SH-SY5Y (cell line): ENCODE measurements around the gene PTGES.

Source experiments
- GATA2 ChIP-seq: IDR thresholded peaks from 2 replicates; pipeline ENCODE4 v1.6.1; 2011; ENCODE audit warnings: mild to moderate bottlenecking, low read depth, low read length
- GATA3 ChIP-seq: IDR thresholded peaks from 2 replicates; pipeline ENCODE4 v1.6.1; 2011; ENCODE audit warnings: low read depth, mild to moderate bottlenecking, low read length, moderate library complexity

DNA sequence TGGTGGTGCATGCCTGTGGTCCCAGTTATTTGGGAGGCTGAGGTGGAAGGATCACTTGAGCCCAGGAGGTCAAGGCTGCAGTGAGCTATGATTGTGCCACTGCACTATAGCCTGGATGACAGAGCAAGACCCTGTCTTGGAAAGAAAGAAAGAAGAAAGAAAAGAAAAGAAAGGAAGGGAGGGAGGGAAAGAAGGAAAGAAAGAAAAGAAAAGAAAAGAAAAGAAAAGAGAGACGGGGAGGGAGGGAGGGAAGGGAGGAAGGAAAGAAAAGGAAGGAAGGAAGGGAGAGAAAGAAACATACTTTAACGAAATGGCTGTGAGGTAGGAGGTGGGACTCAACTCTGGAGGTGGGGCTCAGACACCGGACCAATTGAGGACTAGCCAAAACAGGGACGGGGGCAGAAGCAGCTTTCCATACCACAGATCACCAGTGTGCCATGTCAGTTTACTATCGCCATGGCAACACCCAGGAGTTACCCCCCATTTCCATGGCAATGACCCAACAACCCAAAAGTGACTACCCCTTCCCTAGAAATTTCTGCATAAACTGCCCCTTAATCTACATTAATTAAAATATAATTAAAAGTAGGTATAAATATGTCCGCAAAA, 21.3 kb downstream of the PTGES start:
- TF ChIP-seq GATA3 (no peak), GATA2 (no peak)
